ENCODE results near the gene SLC39A11.
"Not testable (repeated sequence)": the region's sequence is repeated elsewhere in the genome, so short reads cannot be mapped to it uniquely, and the experiment has no call there.

The SLC39A11 gene

GRCh38 chr17:72946156-72946555 is 146.3 kb downstream of the SLC39A11 start:
- no peak overlapping the region for H3K4me3 ChIP-seq (ENCODE audit: low read depth in 1 of 5, low read length in 5 of 5)
- H3K4me1 ChIP-seq (ENCODE audit: control insufficient read depth in 5 of 5, insufficient read depth in 5 of 5, low read length in 5 of 5) = peaks cover 0 to 7% (median 0%) of the 10 kb centered on the region in 5 donors
- no peaks in the 10 kb centered on the region for H3K27me3 ChIP-seq (ENCODE audit: control insufficient read depth in 5 of 5, insufficient read depth in 4 of 5, low read length in 5 of 5)
- H3K27ac ChIP-seq (ENCODE audit: low read depth, low read length) = no peak overlapping the region
- H3K9ac ChIP-seq (ENCODE audit: low read length in 5 of 5) = no peak overlapping the region
- no peaks in the 10 kb centered on the region for H3K9me3 ChIP-seq (ENCODE audit: control insufficient read depth in 5 of 5, low read length in 5 of 5)
- H3K36me3 ChIP-seq (ENCODE audit: control insufficient read depth in 5 of 5, insufficient read depth in 5 of 5, low read length in 5 of 5) = peaks cover 0 to 18% (median 9%) of the 10 kb centered on the region in 5 donors

- H3K27ac ChIP-seq (ENCODE audit: low read depth, low read length) = no peak overlapping the region
- H3K9ac ChIP-seq (ENCODE audit: low read length in 5 of 5) = no peak overlapping the region
- H3K27me3 ChIP-seq (ENCODE audit: control insufficient read depth in 5 of 5, insufficient read depth in 4 of 5, low read length in 5 of 5) = no peaks in the 10 kb centered on the region
- H3K4me3 ChIP-seq (ENCODE audit: low read depth in 1 of 5, low read length in 5 of 5) = no peak overlapping the region
- peaks cover 0 to 18% (median 9%) of the 10 kb centered on the region in 5 donors for H3K36me3 ChIP-seq (ENCODE audit: control insufficient read depth in 5 of 5, insufficient read depth in 5 of 5, low read length in 5 of 5)
- no peaks in the 10 kb centered on the region for H3K9me3 ChIP-seq (ENCODE audit: control insufficient read depth in 5 of 5, low read length in 5 of 5)
- peaks cover 0 to 7% (median 0%) of the 10 kb centered on the region in 5 donors for H3K4me1 ChIP-seq (ENCODE audit: control insufficient read depth in 5 of 5, insufficient read depth in 5 of 5, low read length in 5 of 5)
Observed at GRCh38 chr17:72945473-72945872, 147.0 kb downstream of the SLC39A11 start.

GRCh38 chr17:72943826-72944689 is 148.4 kb downstream of the SLC39A11 start:
- Histone ChIP-seq H3K27me3 (ENCODE audit: control insufficient read depth in 5 of 5, insufficient read depth in 4 of 5, low read length in 5 of 5) (no peaks in the 10 kb centered on the region), H3K4me1 (ENCODE audit: control insufficient read depth in 5 of 5, insufficient read depth in 5 of 5, low read length in 5 of 5) (peaks cover 0 to 7% (median 0%) of the 10 kb centered on the region in 5 donors), H3K36me3 (ENCODE audit: control insufficient read depth in 5 of 5, insufficient read depth in 5 of 5, low read length in 5 of 5) (peaks cover 0 to 18% (median 9%) of the 10 kb centered on the region in 5 donors), H3K27ac (ENCODE audit: low read depth, low read length) (no peak overlapping the region), H3K9me3 (ENCODE audit: control insufficient read depth in 5 of 5, low read length in 5 of 5) (no peaks in the 10 kb centered on the region), H3K4me3 (ENCODE audit: low read depth in 1 of 5, low read length in 5 of 5) (no peak overlapping the region), H3K9ac (ENCODE audit: low read length in 5 of 5) (no peak overlapping the region)

GRCh38 chr17:72942579-72942978 is 149.9 kb downstream of the SLC39A11 start:
- no peaks in the 10 kb centered on the region for H3K9me3 ChIP-seq (ENCODE audit: control insufficient read depth in 5 of 5, low read length in 5 of 5)
- no peak overlapping the region for H3K4me3 ChIP-seq (ENCODE audit: low read depth in 1 of 5, low read length in 5 of 5)

GRCh38 chr17:72940496-72940895 is 152.0 kb downstream of the SLC39A11 start:
- Histone ChIP-seq H3K27me3 (ENCODE audit: control insufficient read depth in 5 of 5, insufficient read depth in 4 of 5, low read length in 5 of 5) (no peaks in the 10 kb centered on the region), H3K27ac (ENCODE audit: low read depth, low read length) (no peak overlapping the region), H3K4me3 (ENCODE audit: low read depth in 1 of 5, low read length in 5 of 5) (no peak overlapping the region), H3K9ac (ENCODE audit: low read length in 5 of 5) (no peak overlapping the region), H3K4me1 (ENCODE audit: control insufficient read depth in 5 of 5, insufficient read depth in 5 of 5, low read length in 5 of 5) (peaks cover 0 to 11% (median 0%) of the 10 kb centered on the region in 5 donors), H3K36me3 (ENCODE audit: control insufficient read depth in 5 of 5, insufficient read depth in 5 of 5, low read length in 5 of 5) (peaks cover 0 to 3% (median 0%) of the 10 kb centered on the region in 5 donors), H3K9me3 (ENCODE audit: control insufficient read depth in 5 of 5, low read length in 5 of 5) (no peaks in the 10 kb centered on the region)

More at GRCh38 chr17:72942579-72942978, 149.9 kb downstream of the SLC39A11 start:
- peaks cover 0 to 9% (median 0%) of the 10 kb centered on the region in 5 donors for H3K4me1 ChIP-seq (ENCODE audit: control insufficient read depth in 5 of 5, insufficient read depth in 5 of 5, low read length in 5 of 5)
- no peaks in the 10 kb centered on the region for H3K27me3 ChIP-seq (ENCODE audit: control insufficient read depth in 5 of 5, insufficient read depth in 4 of 5, low read length in 5 of 5)
- no peak overlapping the region for H3K27ac ChIP-seq (ENCODE audit: low read depth, low read length)
- H3K9ac ChIP-seq (ENCODE audit: low read length in 5 of 5) = no peak overlapping the region
- H3K36me3 ChIP-seq (ENCODE audit: control insufficient read depth in 5 of 5, insufficient read depth in 5 of 5, low read length in 5 of 5) = peaks cover 0 to 15% (median 7%) of the 10 kb centered on the region in 5 donors

GRCh38 chr17:72938482-72938881 is 154.0 kb downstream of the SLC39A11 start:
- H3K9ac ChIP-seq (ENCODE audit: low read length in 5 of 5) = no peak overlapping the region
- H3K27ac ChIP-seq (ENCODE audit: low read depth, low read length) = no peak overlapping the region
- H3K36me3 ChIP-seq (ENCODE audit: control insufficient read depth in 5 of 5, insufficient read depth in 5 of 5, low read length in 5 of 5) = no peaks in the 10 kb centered on the region
- H3K27me3 ChIP-seq (ENCODE audit: control insufficient read depth in 5 of 5, insufficient read depth in 4 of 5, low read length in 5 of 5) = no peaks in the 10 kb centered on the region
- peaks cover 0 to 9% (median 0%) of the 10 kb centered on the region in 5 donors for H3K4me1 ChIP-seq (ENCODE audit: control insufficient read depth in 5 of 5, insufficient read depth in 5 of 5, low read length in 5 of 5)
- no peaks in the 10 kb centered on the region for H3K9me3 ChIP-seq (ENCODE audit: control insufficient read depth in 5 of 5, low read length in 5 of 5)
- H3K4me3 ChIP-seq (ENCODE audit: low read depth in 1 of 5, low read length in 5 of 5) = no peak overlapping the region

- no peak overlapping the region for H3K9ac ChIP-seq (ENCODE audit: low read length in 5 of 5)
- H3K4me1 ChIP-seq (ENCODE audit: control insufficient read depth in 5 of 5, insufficient read depth in 5 of 5, low read length in 5 of 5) = peaks cover 0 to 4% (median 0%) of the 10 kb centered on the region in 5 donors
- H3K9me3 ChIP-seq (ENCODE audit: control insufficient read depth in 5 of 5, low read length in 5 of 5) = no peaks in the 10 kb centered on the region
- no peak overlapping the region for H3K4me3 ChIP-seq (ENCODE audit: low read depth in 1 of 5, low read length in 5 of 5)
- no peaks in the 10 kb centered on the region for H3K36me3 ChIP-seq (ENCODE audit: control insufficient read depth in 5 of 5, insufficient read depth in 5 of 5, low read length in 5 of 5)
- no peaks in the 10 kb centered on the region for H3K27me3 ChIP-seq (ENCODE audit: control insufficient read depth in 5 of 5, insufficient read depth in 4 of 5, low read length in 5 of 5)
- no peak overlapping the region for H3K27ac ChIP-seq (ENCODE audit: low read depth, low read length)
Observed at GRCh38 chr17:72937707-72938106, 154.8 kb downstream of the SLC39A11 start.

- not testable (repeated sequence) for H3K9me3 ChIP-seq (ENCODE audit: control insufficient read depth in 5 of 5, low read length in 5 of 5); H3K9ac ChIP-seq (ENCODE audit: low read length in 5 of 5); H3K27me3 ChIP-seq (ENCODE audit: control insufficient read depth in 5 of 5, insufficient read depth in 4 of 5, low read length in 5 of 5)
Observed at GRCh38 chr17:72937254-72937653, 155.2 kb downstream of the SLC39A11 start.

GRCh38 chr17:72935984-72936383 is 156.5 kb downstream of the SLC39A11 start:
- no peak overlapping the region for H3K9ac ChIP-seq (ENCODE audit: low read length in 5 of 5)
- H3K27me3 ChIP-seq (ENCODE audit: control insufficient read depth in 5 of 5, insufficient read depth in 4 of 5, low read length in 5 of 5) = no peaks in the 10 kb centered on the region
- no peak overlapping the region for H3K27ac ChIP-seq (ENCODE audit: low read depth, low read length)
- peaks cover 0 to 4% (median 0%) of the 10 kb centered on the region in 5 donors for H3K4me1 ChIP-seq (ENCODE audit: control insufficient read depth in 5 of 5, insufficient read depth in 5 of 5, low read length in 5 of 5)
- H3K36me3 ChIP-seq (ENCODE audit: control insufficient read depth in 5 of 5, insufficient read depth in 5 of 5, low read length in 5 of 5) = no peaks in the 10 kb centered on the region
- no peak overlapping the region for H3K4me3 ChIP-seq (ENCODE audit: low read depth in 1 of 5, low read length in 5 of 5)
- no peaks in the 10 kb centered on the region for H3K9me3 ChIP-seq (ENCODE audit: control insufficient read depth in 5 of 5, low read length in 5 of 5)

More at GRCh38 chr17:72937254-72937653, 155.2 kb downstream of the SLC39A11 start:
- not testable (repeated sequence) for H3K4me1 ChIP-seq (ENCODE audit: control insufficient read depth in 5 of 5, insufficient read depth in 5 of 5, low read length in 5 of 5); H3K4me3 ChIP-seq (ENCODE audit: low read depth in 1 of 5, low read length in 5 of 5); H3K36me3 ChIP-seq (ENCODE audit: control insufficient read depth in 5 of 5, insufficient read depth in 5 of 5, low read length in 5 of 5); H3K27ac ChIP-seq (ENCODE audit: low read depth, low read length)

GRCh38 chr17:72934927-72935326 is 157.6 kb downstream of the SLC39A11 start:
- H3K9me3 ChIP-seq (ENCODE audit: control insufficient read depth in 5 of 5, low read length in 5 of 5) = no peaks in the 10 kb centered on the region
- H3K9ac ChIP-seq (ENCODE audit: low read length in 5 of 5) = no peak overlapping the region
- H3K4me1 ChIP-seq (ENCODE audit: control insufficient read depth in 5 of 5, insufficient read depth in 5 of 5, low read length in 5 of 5) = peaks cover 0 to 4% (median 0%) of the 10 kb centered on the region in 5 donors
- no peak overlapping the region for H3K4me3 ChIP-seq (ENCODE audit: low read depth in 1 of 5, low read length in 5 of 5)
- H3K27me3 ChIP-seq (ENCODE audit: control insufficient read depth in 5 of 5, insufficient read depth in 4 of 5, low read length in 5 of 5) = no peaks in the 10 kb centered on the region
- no peak overlapping the region for H3K27ac ChIP-seq (ENCODE audit: low read depth, low read length)
- no peaks in the 10 kb centered on the region for H3K36me3 ChIP-seq (ENCODE audit: control insufficient read depth in 5 of 5, insufficient read depth in 5 of 5, low read length in 5 of 5)

Data from subcutaneous abdominal adipose tissue (tissue), 5 donors.